Glomerular endothelial cell (primary cell): Measurements from ENCODE around the gene GJA5. TPM values are rescaled to one million over a fixed set of nuclear protein-coding genes. Genes with fewer than 3 reads are reported as not detected.
A peak's percentile ranks its signal among the peaks of the same experiment; 100 is the strongest.

Source experiments
- DNase-seq: peaks from one replicate; pipeline ENCODE4 v3.0.0-alpha.2; 2011; ENCODE audit warnings: low read depth, low spot score; ENCODE audit errors: extremely low read depth
- total RNA-seq: library from RNA; depleted of rRNA; stranded (reverse); fragments of >200 nt; gene quantifications from 2 replicates; pipeline ENCODE4 v1.2.3, GENCODE V29; 2015

GJA5 gene
- 0.10 and 31.7 TPM in 2 replicates for total RNA-seq

GRCh38 chr1:147760481-147761260 lies at the start of gene GJA5:
TSS of gene GJA5 (minus strand) at chr1:147760602. CDS start at chr1:147759238, 1,364 bp downstream.
- DNase-seq: no peak

GRCh38 chr1:147809236-147809635 lies 48.8 kb upstream of the GJA5 start:
- no peak for DNase-seq

GRCh38 chr1:147808025-147808424 lies 47.6 kb upstream of the GJA5 start:
- DNase-seq: no peak

GRCh38 chr1:147807405-147807804 lies 47.0 kb upstream of the GJA5 start:
- DNase-seq: no peak

- DNase-seq: no peak
Observed at GRCh38 chr1:147804942-147805723, 44.7 kb upstream of the GJA5 start.

- no peak for DNase-seq
Observed at GRCh38 chr1:147800804-147801203, 40.4 kb upstream of the GJA5 start.

GRCh38 chr1:147798731-147799130 lies 38.3 kb upstream of the GJA5 start:
- no peak for DNase-seq

- peak; percentile 87 for DNase-seq
Observed at GRCh38 chr1:147794570-147794969, 34.2 kb upstream of the GJA5 start.

GRCh38 chr1:147791876-147792275 lies 31.5 kb upstream of the GJA5 start:
- DNase-seq: no peak

GRCh38 chr1:147787765-147788164 lies 27.4 kb upstream of the GJA5 start:
- DNase-seq: no peak

GRCh38 chr1:147786536-147786935 lies 26.1 kb upstream of the GJA5 start:
- DNase-seq: no peak

GRCh38 chr1:147785794-147786506 lies 25.5 kb upstream of the GJA5 start:
- DNase-seq: no peak

- no peak for DNase-seq
Observed at GRCh38 chr1:147784941-147785340, 24.5 kb upstream of the GJA5 start.

- DNase-seq: peak; percentile 82
Observed at GRCh38 chr1:147781056-147781471, 20.7 kb upstream of the GJA5 start.

- no peak for DNase-seq
Observed at GRCh38 chr1:147777694-147778093, 17.3 kb upstream of the GJA5 start.

GRCh38 chr1:147773215-147773715 lies 12.9 kb upstream of the GJA5 start:
- no peak for DNase-seq

- no peak for DNase-seq
Observed at GRCh38 chr1:147772570-147772969, 12.2 kb upstream of the GJA5 start.

GRCh38 chr1:147771226-147772125 lies 11.1 kb upstream of the GJA5 start:
- no peak for DNase-seq

- DNase-seq: no peak
Observed at GRCh38 chr1:147769106-147769505, 8.7 kb upstream of the GJA5 start.

- no peak for DNase-seq
Observed at GRCh38 chr1:147768582-147768981, 8.2 kb upstream of the GJA5 start.
